CD14-positive monocyte (primary cell): ENCODE results near the gene APOL2. TPM values are rescaled to one million over a fixed set of nuclear protein-coding genes. Genes with fewer than 3 reads are reported as not detected.
"Not testable (repeated sequence)": the region's sequence is repeated elsewhere in the genome, so short reads cannot be mapped to it uniquely, and the experiment has no call there.

Experiments used
- DNase-seq, 3 donors: peaks; one replicate each; pipeline ENCODE4 v3.0.0-alpha.2; 2011 to 2022
- H2AFZ ChIP-seq: 2 replicates; pipeline ENCODE4 v1.6.0; 2012; ENCODE audit warnings: mild to moderate bottlenecking, low read depth, low read length, inconsistent platforms; ENCODE audit not compliant: insufficient read depth, poor library complexity, severe bottlenecking
- H3K27ac ChIP-seq, 2 donors: 1 replicate in 1 of 2; 2 replicates in 1 of 2; pipeline ENCODE4 v1.5.1; 2012 to 2013; ENCODE audit warnings: low read length in 2 of 2, control low read depth in 1 of 2, inconsistent platforms in 1 of 2, low read depth in 1 of 2, mild to moderate bottlenecking in 1 of 2
- H3K27me3 ChIP-seq, 2 donors: one replicate each; pipeline versions ENCODE4 v1.6.0 to v1.6.1; 2011 to 2013; ENCODE audit warnings: low read length in 2 of 2; ENCODE audit not compliant: control insufficient read depth in 2 of 2, insufficient read depth in 2 of 2
- H3K36me3 ChIP-seq, 2 donors: replicated peaks in 1 of 2; 1 replicate in 1 of 2; 2 replicates in 1 of 2; pipeline versions ENCODE4 v1.5.1 to v1.6.1; 2012 to 2013; ENCODE audit warnings: low read length in 2 of 2, control low read depth in 1 of 2, inconsistent platforms in 1 of 2, mild to moderate bottlenecking in 1 of 2; ENCODE audit not compliant: insufficient read depth in 2 of 2, control insufficient read depth in 1 of 2
- H3K4me1 ChIP-seq, 2 donors: 1 replicate in 1 of 2; 2 replicates in 1 of 2; pipeline versions ENCODE4 v1.5.1 to v1.6.1; 2012 to 2013; ENCODE audit warnings: low read length in 2 of 2, control low read depth in 1 of 2, inconsistent platforms in 1 of 2, mild to moderate bottlenecking in 1 of 2, moderate library complexity in 1 of 2; ENCODE audit not compliant: insufficient read depth in 2 of 2, control insufficient read depth in 1 of 2
- H3K4me2 ChIP-seq: replicated peaks from 2 replicates; pipeline ENCODE3; 2012; ENCODE audit warnings: low read length, moderate library complexity, mild to moderate bottlenecking; ENCODE audit not compliant: poor library complexity, severe bottlenecking; ENCODE audit errors: extremely low read depth
- H3K4me3 ChIP-seq, 3 experiments: fragments of 200-600 bp in 1 of 3; sonication (generic) in 1 of 3; replicated peaks in 1 of 3; 1 replicate in 2 of 3; 2 replicates in 1 of 3; pipeline ENCODE4 v1.5.1; 2011 to 2013; ENCODE audit warnings: low read length in 3 of 3, mild to moderate bottlenecking in 3 of 3, control low read depth in 2 of 3, low read depth in 2 of 3, inconsistent platforms in 1 of 3, moderate library complexity in 1 of 3
- H3K79me2 ChIP-seq: 2 replicates; pipeline ENCODE4 v1.6.0; 2012; ENCODE audit warnings: mild to moderate bottlenecking, control low read depth, inconsistent platforms, low read length, moderate library complexity; ENCODE audit not compliant: insufficient read depth
- H3K9ac ChIP-seq: 2 replicates; pipeline ENCODE4 v1.6.0; 2017; ENCODE audit warnings: low read length, mild to moderate bottlenecking; ENCODE audit not compliant: insufficient read depth, poor library complexity, severe bottlenecking
- H3K9me3 ChIP-seq, 2 donors: replicated peaks in 1 of 2; 1 replicate in 1 of 2; 2 replicates in 1 of 2; pipeline versions ENCODE4 v1.5.1 to v1.6.1; 2012 to 2013; ENCODE audit warnings: low read length in 2 of 2, control low read depth in 1 of 2; ENCODE audit not compliant: control insufficient read depth in 1 of 2, insufficient read depth in 1 of 2
- H4K20me1 ChIP-seq: 2 replicates; pipeline ENCODE4 v1.6.0; 2012; ENCODE audit warnings: mild to moderate bottlenecking, low read length, control low read depth, moderate library complexity; ENCODE audit not compliant: insufficient read depth
- H3K27ac Mint-ChIP-seq, 7 donors: one replicate each; pipeline ENCODE4 v1.8.0; 2020; ENCODE audit warnings: mild to moderate bottlenecking in 7 of 7, mixed read lengths in 7 of 7, moderate library complexity in 6 of 7, inconsistent platforms in 2 of 7
- H3K27me3 Mint-ChIP-seq, 3 donors: one replicate each; pipeline ENCODE4 v1.8.0; 2021 to 2022; ENCODE audit warnings: low read depth in 3 of 3, mild to moderate bottlenecking in 3 of 3, mixed read lengths in 3 of 3, moderate library complexity in 3 of 3, inconsistent platforms in 1 of 3
- H3K36me3 Mint-ChIP-seq, 2 donors: one replicate each; pipeline ENCODE4 v1.8.0; 2020; ENCODE audit warnings: mixed read lengths in 2 of 2, inconsistent platforms in 1 of 2, mild to moderate bottlenecking in 1 of 2
- H3K4me1 Mint-ChIP-seq: one replicate; pipeline ENCODE4 v1.8.0; 2020; ENCODE audit warnings: mild to moderate bottlenecking, mixed read lengths
- H3K4me3 Mint-ChIP-seq, 2 donors: one replicate each; pipeline ENCODE4 v1.8.0; 2020; ENCODE audit warnings: mild to moderate bottlenecking in 2 of 2, mixed read lengths in 2 of 2, moderate library complexity in 1 of 2
- H3K9me3 Mint-ChIP-seq, 7 donors: one replicate each; pipeline ENCODE4 v1.8.0; 2020 to 2022; ENCODE audit warnings: mixed read lengths in 7 of 7, mild to moderate bottlenecking in 6 of 7, moderate library complexity in 6 of 7, inconsistent platforms in 2 of 7
- CTCF ChIP-seq: fragments of 200-600 bp; IDR thresholded peaks from one replicate; pipeline ENCODE4 v1.8.0; 2022; ENCODE audit warnings: antibody characterized with exemption, mild to moderate bottlenecking
- WGBS: methylation state at CpG from one replicate; pipeline ENCODE4 v1.1.5; 2013; ENCODE audit warnings: missing lambda C conversion rate; ENCODE audit not compliant: insufficient coverage; 5-methylcytosine and 5-hydroxymethylcytosine counted together
- intact Hi-C, 2 donors: fragments of 100-400 bp; cut with micrococcal nuclease; formaldehyde crosslinking; loops; one replicate each; pipeline versions ENCODE4 v1.15.0 to v1.15.1; 2023
- polyA plus RNA-seq, 3 donors: library from polyadenylated mRNA; depleted of rRNA in 1 of 3; unstranded in 2 of 3; stranded (reverse) in 1 of 3; fragments of 300-500 nt in 2 of 3; fragments of >200 nt in 1 of 3; fragmentation: Illumina TruSeq in 2 of 3; gene quantifications; 1 replicate in 2 of 3; 2 replicates in 1 of 3; pipeline ENCODE4 v1.2.3, GENCODE V29; 2012 to 2021

APOL2 gene
- polyA plus RNA-seq, 3 donors, result 12.6 to 47.0 (median 13.2) TPM

- H3K4me1 Mint-ChIP-seq, result peaks cover 22% of the 10 kb centered on the region
- H3K27me3 ChIP-seq, H3K27ac ChIP-seq, H3K79me2 ChIP-seq, H3K4me2 ChIP-seq, H3K9me3 ChIP-seq, intact Hi-C loops, H3K27ac Mint-ChIP-seq, H3K27me3 Mint-ChIP-seq, H3K36me3 Mint-ChIP-seq, H3K9ac ChIP-seq, H3K36me3 ChIP-seq, H2AFZ ChIP-seq, H3K4me3 ChIP-seq, H4K20me1 ChIP-seq, DNase-seq, H3K4me3 Mint-ChIP-seq, H3K9me3 Mint-ChIP-seq: not testable (repeated sequence)
- peaks cover 17 to 23% of the 10 kb centered on the region in 2 donors for H3K4me1 ChIP-seq
- WGBS, result 94% methylated on average over 15 of the region's 24 CpGs
Measured at GRCh38 chr22:36250292-36250960, 11.1 kb upstream of the APOL2 start.

- TF ChIP-seq CTCF, result no peak
- peaks cover 0 to 3% (median 2%) of the 10 kb centered on the region in 3 donors for H3K27me3 Mint-ChIP-seq
- H4K20me1 ChIP-seq, result no peaks in the 10 kb centered on the region
- no peak overlapping the region for H3K4me3 Mint-ChIP-seq
- DNase-seq, result no peak
- H3K27ac Mint-ChIP-seq, result no peak overlapping the region
- no peak overlapping the region for H3K9ac ChIP-seq
- no peak overlapping the region for H3K27ac ChIP-seq
- H3K9me3 ChIP-seq, result no peaks in the 10 kb centered on the region
- no CpG with 5 or more reads among the region's 2 CpGs for WGBS
- H3K4me1 ChIP-seq, result peaks cover 15 to 19% of the 10 kb centered on the region in 2 donors
- H3K79me2 ChIP-seq, result no peaks in the 10 kb centered on the region
- no peak overlapping the region for H3K4me3 ChIP-seq
- no peak overlapping the region for H2AFZ ChIP-seq
- peaks cover 0 to 9% (median 0%) of the 10 kb centered on the region in 7 donors for H3K9me3 Mint-ChIP-seq
- no peaks in the 10 kb centered on the region for H3K36me3 ChIP-seq
- H3K27me3 ChIP-seq, result no peaks in the 10 kb centered on the region
- no peak overlapping the region for H3K4me2 ChIP-seq
- no peaks in the 10 kb centered on the region for H3K36me3 Mint-ChIP-seq
- H3K4me1 Mint-ChIP-seq, result peaks cover 18% of the 10 kb centered on the region
- intact Hi-C loops, result no loop called here
Measured at GRCh38 chr22:36249160-36249559, 9.8 kb upstream of the APOL2 start.
